Astrocyte of the cerebellum (primary cell): Measurements from ENCODE around the gene CAPN9.

Experiments used
- DNase-seq: peaks from one replicate; pipeline ENCODE4 v3.0.0-alpha.2; 2011; ENCODE audit warnings: low read depth
- H3K4me3 ChIP-seq: 2 replicates; pipeline ENCODE4 v1.5.1; 2011; ENCODE audit warnings: mild to moderate bottlenecking, low read depth, low read length, moderate library complexity
- in situ Hi-C: cut with HindIII; loops from 2 replicates; pipeline ENCODE4 v1.10.0; 2017; ENCODE audit warnings: low sequenced_read_pairs
- TF ChIP-seq, protein P1 (sequence below): IDR thresholded peaks from 2 replicates; pipeline ENCODE4 v1.5.1; 2012; ENCODE audit warnings: low read length, low read depth, moderate library complexity, mild to moderate bottlenecking; ENCODE audit errors: missing control alignments

The CAPN9 gene

DNA sequence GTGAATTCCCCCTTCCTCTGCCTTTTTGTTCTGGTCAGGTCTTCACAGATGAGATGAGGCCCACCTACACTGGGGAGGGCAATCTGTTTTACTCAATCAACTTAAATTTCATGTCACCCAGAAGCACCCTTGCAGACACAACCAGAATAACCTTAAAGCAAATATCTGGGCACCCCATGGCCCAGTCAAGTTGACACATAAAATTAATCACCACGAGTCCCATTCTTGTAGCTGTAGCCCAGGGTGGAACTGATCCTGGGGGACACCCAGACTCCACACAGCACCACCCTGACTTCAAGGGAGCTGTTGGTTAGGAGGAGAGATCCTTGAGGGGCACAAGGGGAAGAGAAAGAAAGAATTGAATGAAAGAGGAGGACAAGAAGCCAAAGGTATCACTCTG, 23.1 kb downstream of the CAPN9 start:
- DNase-seq = no peak
- TF ChIP-seq, protein P1, sequence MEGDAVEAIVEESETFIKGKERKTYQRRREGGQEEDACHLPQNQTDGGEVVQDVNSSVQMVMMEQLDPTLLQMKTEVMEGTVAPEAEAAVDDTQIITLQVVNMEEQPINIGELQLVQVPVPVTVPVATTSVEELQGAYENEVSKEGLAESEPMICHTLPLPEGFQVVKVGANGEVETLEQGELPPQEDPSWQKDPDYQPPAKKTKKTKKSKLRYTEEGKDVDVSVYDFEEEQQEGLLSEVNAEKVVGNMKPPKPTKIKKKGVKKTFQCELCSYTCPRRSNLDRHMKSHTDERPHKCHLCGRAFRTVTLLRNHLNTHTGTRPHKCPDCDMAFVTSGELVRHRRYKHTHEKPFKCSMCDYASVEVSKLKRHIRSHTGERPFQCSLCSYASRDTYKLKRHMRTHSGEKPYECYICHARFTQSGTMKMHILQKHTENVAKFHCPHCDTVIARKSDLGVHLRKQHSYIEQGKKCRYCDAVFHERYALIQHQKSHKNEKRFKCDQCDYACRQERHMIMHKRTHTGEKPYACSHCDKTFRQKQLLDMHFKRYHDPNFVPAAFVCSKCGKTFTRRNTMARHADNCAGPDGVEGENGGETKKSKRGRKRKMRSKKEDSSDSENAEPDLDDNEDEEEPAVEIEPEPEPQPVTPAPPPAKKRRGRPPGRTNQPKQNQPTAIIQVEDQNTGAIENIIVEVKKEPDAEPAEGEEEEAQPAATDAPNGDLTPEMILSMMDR = no peak
- in situ Hi-C loops = no loop called here
- no peak overlapping the region for H3K4me3 ChIP-seq

DNA sequence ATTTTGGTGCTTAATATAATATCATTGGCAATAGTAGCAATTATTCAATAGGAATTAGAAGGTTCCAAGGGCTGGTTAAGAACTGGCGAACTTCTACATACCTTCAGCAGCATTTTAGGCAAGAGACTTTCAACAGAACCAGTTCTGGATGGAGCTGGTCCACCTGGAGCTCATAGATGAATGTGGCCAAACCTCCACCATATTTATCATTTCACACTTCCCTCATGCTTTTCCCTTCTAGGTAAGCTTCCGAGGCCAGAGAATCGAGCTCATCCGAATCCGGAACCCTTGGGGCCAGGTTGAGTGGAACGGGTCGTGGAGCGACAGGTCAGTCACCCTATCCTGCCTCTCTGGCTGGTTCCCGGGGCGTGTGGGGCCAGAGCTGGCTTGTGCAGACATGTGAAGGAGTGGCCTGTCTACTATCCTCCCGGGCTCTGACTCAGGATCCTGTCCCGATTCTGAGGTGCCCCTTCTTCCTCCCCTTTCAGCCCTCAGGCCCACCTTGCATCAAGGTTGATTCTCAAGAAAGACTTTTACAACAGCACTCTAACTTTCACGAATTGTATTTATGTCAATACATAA, 24.7 kb downstream of the CAPN9 start:
- in situ Hi-C loops = no loop called here
- no peak for DNase-seq
- no peak overlapping the region for H3K4me3 ChIP-seq
- TF ChIP-seq, protein P1 = no peak

DNA sequence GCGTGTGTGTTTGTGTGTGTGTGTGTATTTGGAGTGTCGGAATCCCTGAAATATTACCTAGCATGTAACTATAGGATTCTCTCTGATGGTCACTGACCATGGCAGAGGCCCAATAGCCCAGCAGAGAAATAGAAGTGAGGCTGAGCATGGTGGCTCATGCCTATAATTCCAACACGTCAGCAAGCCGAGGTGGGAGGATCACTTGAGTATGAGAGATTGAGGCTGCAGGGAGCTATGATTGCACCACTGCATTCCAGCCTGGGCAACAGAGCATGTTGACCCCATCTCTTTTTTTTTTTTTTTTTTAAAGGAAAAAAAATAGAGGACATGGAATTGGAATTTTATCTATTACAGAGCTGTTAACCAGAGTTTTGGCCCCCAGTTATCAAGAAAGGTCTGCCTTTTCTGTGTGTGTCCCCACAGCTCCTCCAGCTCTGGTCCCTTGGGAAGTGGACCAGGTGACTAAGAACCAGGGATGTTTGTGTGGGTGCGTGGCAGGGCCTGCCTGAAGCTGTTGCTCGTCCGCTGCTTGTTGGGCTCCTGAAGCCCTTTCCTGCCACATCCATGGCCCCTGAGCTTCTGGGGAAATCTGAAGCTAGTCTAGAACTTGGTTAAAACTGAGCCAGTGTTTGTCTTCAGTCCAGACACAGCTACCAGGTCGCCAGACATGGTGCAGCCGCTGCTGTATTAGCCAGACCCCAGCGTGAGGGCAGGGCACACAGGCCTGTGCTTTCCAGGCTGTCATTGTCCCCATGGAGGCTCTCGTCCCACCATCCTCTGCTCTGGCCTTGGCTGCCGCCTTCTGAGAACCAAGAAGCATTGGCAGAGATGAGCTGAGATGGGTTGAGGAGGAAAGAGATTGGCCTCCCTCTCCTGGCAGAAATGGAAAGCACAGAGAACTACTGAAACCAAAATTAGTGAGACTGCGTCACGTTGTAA, 25.5 kb downstream of the CAPN9 start:
- in situ Hi-C loops = no loop called here
- TF ChIP-seq, protein P1 = peak; percentile 73
- DNase-seq = peak; percentile 29
- H3K4me3 ChIP-seq = no peak overlapping the region

DNA sequence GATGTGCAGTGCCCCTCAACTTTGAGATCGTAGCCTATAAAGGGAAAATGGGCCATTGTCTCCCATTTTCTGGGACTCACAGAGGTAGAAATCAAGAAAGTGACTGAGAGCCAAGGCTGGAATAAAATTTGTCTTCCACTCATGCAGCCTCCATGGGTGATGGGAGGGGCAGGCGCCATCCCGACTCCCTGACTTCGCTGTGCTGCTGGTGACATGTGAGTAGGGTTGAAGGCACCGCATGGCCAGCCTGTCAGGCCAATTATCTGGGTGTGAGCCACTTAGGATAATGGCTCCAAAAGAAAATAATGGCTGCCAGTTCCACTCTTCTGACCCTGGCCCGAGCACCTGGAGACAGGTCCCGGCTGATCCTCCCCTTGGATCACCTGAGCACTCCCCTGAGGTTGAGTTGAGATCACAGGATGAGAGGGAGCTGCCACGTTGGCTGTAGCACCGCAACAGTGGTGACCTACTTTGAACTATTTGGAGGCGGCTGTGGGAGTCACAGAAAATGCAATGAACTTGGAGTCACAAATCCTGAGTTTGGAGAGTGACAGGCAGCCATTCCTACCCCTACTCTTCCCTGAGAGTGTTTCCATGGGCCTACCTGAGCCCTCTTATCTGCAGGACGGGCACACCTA, 26.3 kb downstream of the CAPN9 start:
- DNase-seq = no peak
- TF ChIP-seq, protein P1 = no peak
- in situ Hi-C loops = no loop called here
- no peak overlapping the region for H3K4me3 ChIP-seq

DNA sequence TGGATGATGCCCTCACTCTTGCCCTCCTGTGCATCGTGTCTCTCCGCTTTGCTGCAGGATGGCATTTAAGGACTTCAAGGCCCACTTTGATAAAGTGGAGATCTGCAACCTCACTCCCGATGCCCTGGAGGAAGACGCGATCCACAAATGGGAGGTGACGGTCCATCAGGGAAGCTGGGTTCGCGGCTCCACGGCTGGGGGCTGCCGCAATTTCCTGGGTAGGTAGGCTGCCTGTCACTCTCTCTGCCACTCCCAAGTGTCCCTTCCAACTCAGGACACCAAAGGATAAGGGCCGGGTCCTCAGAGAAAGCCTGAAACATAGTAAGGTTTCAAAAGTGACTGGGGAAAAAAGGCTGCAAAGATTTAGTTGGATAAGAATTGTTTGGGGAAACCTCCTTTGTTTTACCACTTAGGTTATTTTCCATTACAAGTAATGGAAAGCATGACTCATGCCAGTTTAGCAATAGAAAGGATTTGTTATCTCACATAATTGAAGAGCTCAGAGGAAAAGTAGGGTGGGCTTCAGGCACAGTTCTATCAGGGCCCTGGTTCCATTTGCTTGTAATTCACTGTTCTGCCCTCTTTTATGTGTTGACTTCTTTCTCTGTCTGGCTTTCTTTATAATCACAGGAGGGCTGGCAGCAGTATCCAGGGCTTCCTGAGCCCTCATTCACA, 31.9 kb downstream of the CAPN9 start:
- no peak overlapping the region for H3K4me3 ChIP-seq
- TF ChIP-seq, protein P1 = no peak
- DNase-seq = no peak
- in situ Hi-C loops = loop anchor here (25.0 kb wide), 1 partner anchor 433 kb away; no protein-coding TSS in a partner anchor

DNA sequence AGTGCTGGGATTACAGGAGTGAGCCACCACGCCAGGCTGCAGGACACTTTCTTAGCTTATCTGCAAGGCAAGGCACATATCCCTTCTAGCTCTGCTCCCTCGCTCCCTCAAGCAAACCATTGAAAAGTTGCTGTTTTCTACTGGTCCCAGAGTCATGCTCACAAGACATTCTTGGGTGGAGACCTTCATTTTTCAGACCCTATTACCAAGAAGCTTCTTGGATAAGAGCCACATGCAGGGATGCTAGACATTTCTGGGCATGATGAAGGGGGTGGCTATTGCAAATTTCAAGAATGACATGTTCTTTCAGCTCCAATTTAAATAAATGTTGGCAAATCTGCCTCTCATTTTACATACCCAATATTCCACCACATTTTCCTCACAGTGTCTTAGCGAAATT, 33.9 kb downstream of the CAPN9 start:
- in situ Hi-C loops = loop anchor here (25.0 kb wide), 1 partner anchor 431 kb away; no protein-coding TSS in a partner anchor
- no peak overlapping the region for H3K4me3 ChIP-seq
- TF ChIP-seq, protein P1 = no peak
- no peak for DNase-seq
